Measurements from ENCODE around the gene CDK14.

The CDK14 gene

GRCh38 chr7:90599892-90600555 is 3.9 kb downstream of the CDK14 start:
- DNase-seq (ENCODE audit: extremely low spot score), result peak; percentile 18
- ChIA-PET POLR2A (no interaction called here), CTCF (interaction anchor here (1.0 kb wide), 1 partner anchor 29 kb away, joined by 3 read pairs; no protein-coding TSS in a partner anchor)
- no peak for TF ChIP-seq CTCF (IDR thresholded peaks at IDR 0.05; ENCODE audit: control extremely low read depth, extremely low read depth, low read depth, missing control alignments)

GRCh38 chr7:90602303-90602702 is 6.2 kb downstream of the CDK14 start:
- DNase-seq (ENCODE audit: extremely low spot score), result no peak
- ChIA-PET POLR2A (no interaction called here), CTCF (interaction anchor here (0.6 to 2.3 kb wide), 9 partner anchors 9 to 433 kb away, joined by 3 to 9 read pairs (median 3); no protein-coding TSS in a partner anchor)
- no peak for TF ChIP-seq CTCF (IDR thresholded peaks at IDR 0.05; ENCODE audit: control extremely low read depth, extremely low read depth, low read depth, missing control alignments)

GRCh38 chr7:90603346-90603745 is 7.2 kb downstream of the CDK14 start:
- no peak for DNase-seq (ENCODE audit: extremely low spot score)
- POLR2A ChIA-PET, result no interaction called here
- CTCF ChIA-PET, result interaction anchor here (1.0 to 2.3 kb wide), 7 partner anchors 8 to 432 kb away, joined by 3 to 9 read pairs (median 4); no protein-coding TSS in a partner anchor
- TF ChIP-seq CTCF (IDR thresholded peaks at IDR 0.05; ENCODE audit: control extremely low read depth, extremely low read depth, low read depth, missing control alignments), result no peak

- ChIA-PET POLR2A (no interaction called here), CTCF (interaction anchor here (1.1 to 1.3 kb wide), 3 partner anchors 8 to 20 kb away, joined by 3 to 5 read pairs (median 5); partner anchors contain the start of gene CDK14)
- no peak for DNase-seq (ENCODE audit: extremely low spot score)
- no peak for TF ChIP-seq CTCF (IDR thresholded peaks at IDR 0.05; ENCODE audit: control extremely low read depth, extremely low read depth, low read depth, missing control alignments)
Measured at GRCh38 chr7:90604383-90604782, 8.3 kb downstream of the CDK14 start.

GRCh38 chr7:90605055-90605454 is 8.9 kb downstream of the CDK14 start:
- no peak for DNase-seq (ENCODE audit: extremely low spot score)
- ChIA-PET CTCF (interaction anchor here (1.1 to 1.8 kb wide), 4 partner anchors 9 to 20 kb away, joined by 3 to 5 read pairs (median 5); partner anchors contain the start of gene CDK14), POLR2A (no interaction called here)
- TF ChIP-seq CTCF (IDR thresholded peaks at IDR 0.05; ENCODE audit: control extremely low read depth, extremely low read depth, low read depth, missing control alignments), result no peak

- ChIA-PET POLR2A (interaction anchor here (2.3 kb wide), 1 partner anchor 10 kb away, joined by 7 read pairs; the partner anchor contains the start of gene CDK14), CTCF (interaction anchor here (1.1 to 3.0 kb wide), 5 partner anchors 10 to 25 kb away, joined by 3 to 10 read pairs (median 8); partner anchors contain the start of gene CDK14)
- DNase-seq (ENCODE audit: extremely low spot score), result no peak
- no peak for TF ChIP-seq CTCF (IDR thresholded peaks at IDR 0.05; ENCODE audit: control extremely low read depth, extremely low read depth, low read depth, missing control alignments)
Measured at GRCh38 chr7:90607196-90607595, 11.1 kb downstream of the CDK14 start.

Data from GM10248 (cell line).